Left ventricle myocardium inferior (tissue), 1 donor: ENCODE data around the gene STX8. TPM values are rescaled to one million over a fixed set of nuclear protein-coding genes. Genes with fewer than 3 reads are reported as not detected.

ENCODE experiments used
- DNase-seq: peaks from one replicate; pipeline ENCODE4 v3.0.0-alpha.2; 2020
- H3K27ac ChIP-seq: fragments of 200-600 bp; replicated peaks from 2 replicates; pipeline ENCODE4 v1.8.0; 2021
- H3K27me3 ChIP-seq: fragments of 200-600 bp; 2 replicates; pipeline ENCODE4 v1.8.0; 2021; ENCODE audit warnings: low read depth
- H3K36me3 ChIP-seq: fragments of 200-600 bp; 2 replicates; pipeline ENCODE4 v1.8.0; 2021
- H3K4me1 ChIP-seq: fragments of 200-600 bp; 2 replicates; pipeline ENCODE4 v1.8.0; 2021
- H3K4me3 ChIP-seq: fragments of 200-600 bp; 2 replicates; pipeline ENCODE4 v1.8.0; 2021; ENCODE audit warnings: mild to moderate bottlenecking, moderate library complexity
- H3K9me3 ChIP-seq: fragments of 200-600 bp; replicated peaks from 2 replicates; pipeline ENCODE4 v1.8.0; 2021
- intact Hi-C: fragments of 100-400 bp; cut with micrococcal nuclease; formaldehyde crosslinking; loops from one replicate; pipeline ENCODE4 v1.11.0; 2022
- total RNA-seq: library from RNA; stranded (reverse); fragmentation: NEBNext Ultra II Directional; extraction: Animal tissue kit (Norgen Biotek cat#: 25700); gene quantifications from one replicate; pipeline ENCODE4 v1.2.1, GENCODE V29; 2021
- TF ChIP-seq, protein P1 (sequence below): fragments of 200-600 bp; IDR thresholded peaks from 2 replicates; pipeline ENCODE4 v1.8.0; 2021; ENCODE audit warnings: antibody characterized with exemption, mild to moderate bottlenecking, borderline replicate concordance
- donor health status: DM: no; HTN: yes; CAD: no; lungs with severe emphysema.

STX8 gene
- total RNA-seq, 1 donor from 2014 or later, result 61.3 TPM

GRCh38 chr17:9307313-9307998 is 268.2 kb downstream of the STX8 start:
- H3K4me3 ChIP-seq, result no peak overlapping the region
- H3K36me3 ChIP-seq, result no peaks in the 10 kb centered on the region
- no peaks in the 10 kb centered on the region for H3K27me3 ChIP-seq
- TF ChIP-seq, protein P1, sequence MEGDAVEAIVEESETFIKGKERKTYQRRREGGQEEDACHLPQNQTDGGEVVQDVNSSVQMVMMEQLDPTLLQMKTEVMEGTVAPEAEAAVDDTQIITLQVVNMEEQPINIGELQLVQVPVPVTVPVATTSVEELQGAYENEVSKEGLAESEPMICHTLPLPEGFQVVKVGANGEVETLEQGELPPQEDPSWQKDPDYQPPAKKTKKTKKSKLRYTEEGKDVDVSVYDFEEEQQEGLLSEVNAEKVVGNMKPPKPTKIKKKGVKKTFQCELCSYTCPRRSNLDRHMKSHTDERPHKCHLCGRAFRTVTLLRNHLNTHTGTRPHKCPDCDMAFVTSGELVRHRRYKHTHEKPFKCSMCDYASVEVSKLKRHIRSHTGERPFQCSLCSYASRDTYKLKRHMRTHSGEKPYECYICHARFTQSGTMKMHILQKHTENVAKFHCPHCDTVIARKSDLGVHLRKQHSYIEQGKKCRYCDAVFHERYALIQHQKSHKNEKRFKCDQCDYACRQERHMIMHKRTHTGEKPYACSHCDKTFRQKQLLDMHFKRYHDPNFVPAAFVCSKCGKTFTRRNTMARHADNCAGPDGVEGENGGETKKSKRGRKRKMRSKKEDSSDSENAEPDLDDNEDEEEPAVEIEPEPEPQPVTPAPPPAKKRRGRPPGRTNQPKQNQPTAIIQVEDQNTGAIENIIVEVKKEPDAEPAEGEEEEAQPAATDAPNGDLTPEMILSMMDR, result no peak
- H3K4me1 ChIP-seq, result no peaks in the 10 kb centered on the region
- no peak overlapping the region for H3K27ac ChIP-seq
- H3K9me3 ChIP-seq, result no peaks in the 10 kb centered on the region
- intact Hi-C loops, result no loop called here
- no peak for DNase-seq

GRCh38 chr17:9306086-9306485 is 269.5 kb downstream of the STX8 start:
- DNase-seq, result no peak
- no peaks in the 10 kb centered on the region for H3K36me3 ChIP-seq
- intact Hi-C loops, result no loop called here
- TF ChIP-seq, protein P1, result no peak
- H3K4me1 ChIP-seq, result no peaks in the 10 kb centered on the region
- H3K27me3 ChIP-seq, result no peaks in the 10 kb centered on the region
- H3K9me3 ChIP-seq, result no peaks in the 10 kb centered on the region
- no peak overlapping the region for H3K27ac ChIP-seq
- no peak overlapping the region for H3K4me3 ChIP-seq

- intact Hi-C loops, result loop anchor here (10.0 kb wide), 1 partner anchor 305 kb away; no protein-coding TSS in a partner anchor
- no peak for DNase-seq
- Histone ChIP-seq H3K36me3 (no peaks in the 10 kb centered on the region), H3K4me3 (no peak overlapping the region), H3K4me1 (no peaks in the 10 kb centered on the region), H3K27me3 (no peaks in the 10 kb centered on the region), H3K27ac (no peak overlapping the region), H3K9me3 (no peaks in the 10 kb centered on the region)
- TF ChIP-seq, protein P1, result no peak
Observed at GRCh38 chr17:9299695-9300094, 275.9 kb downstream of the STX8 start.

DNA sequence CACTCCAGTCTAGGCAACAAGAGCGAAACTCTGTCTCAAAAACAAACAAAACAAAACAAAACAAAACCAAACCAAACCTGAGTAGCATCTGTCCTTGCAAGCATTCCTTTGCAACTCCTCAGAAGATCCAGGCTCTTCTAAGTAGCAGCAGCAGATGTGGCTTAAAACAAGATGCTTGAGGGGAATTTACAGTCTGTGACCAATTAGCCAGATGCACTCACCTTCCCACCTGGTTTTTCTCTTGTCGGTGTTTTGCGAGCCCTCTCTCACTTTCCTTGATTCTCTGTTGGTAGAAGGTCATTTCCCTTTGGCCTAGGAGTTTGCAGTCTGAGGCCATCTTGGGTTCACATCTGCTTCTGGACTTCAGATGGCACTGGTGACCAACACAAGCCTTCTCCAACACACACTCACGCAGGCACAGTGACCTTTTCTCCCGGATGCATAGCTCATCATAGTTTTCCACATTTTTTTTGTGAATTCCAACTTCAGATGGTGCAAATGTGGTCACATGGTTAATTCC is 276.8 kb downstream of the STX8 start:
- Histone ChIP-seq H3K4me3 (no peak overlapping the region), H3K9me3 (no peaks in the 10 kb centered on the region), H3K27me3 (no peaks in the 10 kb centered on the region), H3K36me3 (no peaks in the 10 kb centered on the region), H3K4me1 (no peaks in the 10 kb centered on the region), H3K27ac (no peak overlapping the region)
- intact Hi-C loops, result loop anchor here (10.0 kb wide), 1 partner anchor 304 kb away; no protein-coding TSS in a partner anchor
- TF ChIP-seq, protein P1, result no peak
- no peak for DNase-seq

DNA sequence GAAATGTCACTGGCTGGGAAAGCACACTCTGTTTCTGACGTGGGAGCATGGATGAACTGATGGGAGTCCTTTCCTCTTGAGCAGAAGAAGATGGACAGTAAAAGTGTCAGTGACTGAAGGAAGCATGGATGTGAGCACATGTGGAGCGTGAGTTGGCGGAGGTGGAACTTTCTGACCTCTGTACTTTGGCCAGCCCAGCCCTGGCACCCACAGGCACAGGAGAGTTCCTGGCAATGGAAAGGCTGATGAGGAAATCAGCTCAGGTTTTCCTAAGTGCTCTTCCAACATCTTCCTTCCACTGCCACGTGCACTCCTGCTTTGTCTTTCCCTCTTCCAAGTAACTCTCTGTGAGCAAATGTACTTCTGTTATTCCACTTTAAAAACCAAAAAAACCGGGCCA is 277.5 kb downstream of the STX8 start:
- Histone ChIP-seq H3K27ac (no peak overlapping the region), H3K9me3 (no peaks in the 10 kb centered on the region), H3K4me3 (no peak overlapping the region), H3K27me3 (no peaks in the 10 kb centered on the region), H3K4me1 (no peaks in the 10 kb centered on the region), H3K36me3 (no peaks in the 10 kb centered on the region)
- TF ChIP-seq, protein P1, result no peak
- intact Hi-C loops, result loop anchor here (10.0 kb wide), 1 partner anchor 303 kb away; no protein-coding TSS in a partner anchor
- DNase-seq, result no peak
